Measurements from ENCODE around the gene MPZL1. TPM values are rescaled to one million over a fixed set of nuclear protein-coding genes. Genes with fewer than 3 reads are reported as not detected.

MPZL1 gene
- total and polyA plus RNA-seq, 5 donors from 2014 or later: 3.3 to 10.0 (median 8.4) TPM

DNA sequence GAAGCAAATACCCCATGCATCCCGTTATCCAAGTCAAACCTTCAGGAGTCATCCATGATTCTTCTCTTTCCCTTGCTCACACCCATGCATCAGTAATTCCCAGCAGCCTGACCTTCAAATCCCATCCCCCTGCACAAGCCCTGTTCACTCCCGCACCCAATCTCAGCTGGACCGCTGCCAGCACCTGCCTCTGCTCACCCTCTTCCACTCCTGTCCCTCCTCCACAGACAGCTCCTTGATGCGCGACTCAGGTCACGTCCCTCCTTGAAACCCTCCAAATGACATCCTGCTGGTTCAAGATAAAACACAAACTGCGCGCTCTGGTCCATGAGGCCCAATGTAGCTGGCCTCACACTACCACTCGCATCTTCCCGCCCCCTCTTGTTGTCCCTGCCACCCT is 43.4 kb upstream of the MPZL1 start:
- Mint-ChIP-seq H3K27ac (no peak overlapping the region), H3K27me3 (no peaks in the 10 kb centered on the region), H3K9me3 (no peaks in the 10 kb centered on the region), H3K4me1 (peaks cover 18 to 41% (median 30%) of the 10 kb centered on the region in 4 donors), H3K4me3 (no peak overlapping the region), H3K36me3 (peaks cover 35% of the 10 kb centered on the region)
- no peak for DNase-seq
- H3K36me3 ChIP-seq (ENCODE audit: control insufficient read depth, insufficient read depth, low read length): peaks cover 74% of the 10 kb centered on the region
- H3K4me3 ChIP-seq (ENCODE audit: low read depth, low read length): no peak overlapping the region
- H3K9me3 ChIP-seq (ENCODE audit: control insufficient read depth in 2 of 2, low read length in 2 of 2): no peaks in the 10 kb centered on the region
- H3K27me3 ChIP-seq (ENCODE audit: control insufficient read depth, insufficient read depth, low read length): no peaks in the 10 kb centered on the region
- peaks cover 29% of the 10 kb centered on the region for H3K4me1 ChIP-seq (ENCODE audit: control insufficient read depth, insufficient read depth, low read length, poor library complexity, severe bottlenecking)
- ATAC-seq (ENCODE audit: low read depth in 2 of 2): no peak
- peak overlapping the region; percentile 44 for H3K27ac ChIP-seq (ENCODE audit: insufficient read depth, low read length, poor library complexity, severe bottlenecking)

GRCh38 chr1:167678838-167679237 is 42.9 kb upstream of the MPZL1 start:
- Histone ChIP-seq H3K4me3 (ENCODE audit: low read depth, low read length) (no peak overlapping the region), H3K9me3 (ENCODE audit: control insufficient read depth in 2 of 2, low read length in 2 of 2) (no peaks in the 10 kb centered on the region), H3K27ac (ENCODE audit: insufficient read depth, low read length, poor library complexity, severe bottlenecking) (peak overlapping the region; percentile 44), H3K36me3 (ENCODE audit: control insufficient read depth, insufficient read depth, low read length) (peaks cover 74% of the 10 kb centered on the region), H3K27me3 (ENCODE audit: control insufficient read depth, insufficient read depth, low read length) (no peaks in the 10 kb centered on the region), H3K4me1 (ENCODE audit: control insufficient read depth, insufficient read depth, low read length, poor library complexity, severe bottlenecking) (peaks cover 29% of the 10 kb centered on the region)
- Mint-ChIP-seq H3K27me3 (no peaks in the 10 kb centered on the region), H3K36me3 (peaks cover 30% of the 10 kb centered on the region), H3K4me1 (peaks cover 15 to 40% (median 28%) of the 10 kb centered on the region in 4 donors), H3K4me3 (no peak overlapping the region), H3K9me3 (no peaks in the 10 kb centered on the region), H3K27ac (no peak overlapping the region)
- DNase-seq (no peak), ATAC-seq (ENCODE audit: low read depth in 2 of 2) (no peak)

DNA sequence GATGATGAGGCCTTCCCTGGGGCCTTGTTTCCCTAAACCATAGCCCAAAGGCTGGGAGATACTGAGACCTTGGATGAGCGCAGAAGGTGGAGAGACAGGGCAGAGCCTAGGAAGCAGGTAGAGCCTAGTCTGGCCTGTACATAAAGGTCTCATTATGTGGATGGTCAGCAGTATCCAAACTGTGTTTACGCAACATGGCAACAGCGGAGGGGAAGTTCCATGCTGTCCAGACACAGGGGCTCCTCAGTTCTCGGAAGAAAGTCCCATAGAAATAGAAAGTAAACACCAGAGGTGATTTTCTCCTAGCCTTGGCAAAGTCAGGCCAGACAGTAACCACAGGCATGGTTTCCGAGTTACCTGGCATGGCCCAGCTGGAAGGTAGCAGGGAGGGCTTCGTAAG is 42.1 kb upstream of the MPZL1 start:
- peaks cover 11 to 38% (median 23%) of the 10 kb centered on the region in 4 donors for H3K4me1 Mint-ChIP-seq
- H3K9me3 Mint-ChIP-seq: no peaks in the 10 kb centered on the region
- Histone ChIP-seq H3K4me1 (ENCODE audit: control insufficient read depth, insufficient read depth, low read length, poor library complexity, severe bottlenecking) (peaks cover 29% of the 10 kb centered on the region), H3K9me3 (ENCODE audit: control insufficient read depth in 2 of 2, low read length in 2 of 2) (no peaks in the 10 kb centered on the region), H3K4me3 (ENCODE audit: low read depth, low read length) (no peak overlapping the region), H3K27me3 (ENCODE audit: control insufficient read depth, insufficient read depth, low read length) (no peaks in the 10 kb centered on the region), H3K36me3 (ENCODE audit: control insufficient read depth, insufficient read depth, low read length) (peaks cover 73% of the 10 kb centered on the region), H3K27ac (ENCODE audit: insufficient read depth, low read length, poor library complexity, severe bottlenecking) (no peak overlapping the region)
- H3K27me3 Mint-ChIP-seq: no peaks in the 10 kb centered on the region
- ATAC-seq (ENCODE audit: low read depth in 2 of 2): no peak
- H3K27ac Mint-ChIP-seq: no peak overlapping the region
- H3K4me3 Mint-ChIP-seq: no peak overlapping the region
- H3K36me3 Mint-ChIP-seq: peaks cover 31% of the 10 kb centered on the region
- DNase-seq: no peak

DNA sequence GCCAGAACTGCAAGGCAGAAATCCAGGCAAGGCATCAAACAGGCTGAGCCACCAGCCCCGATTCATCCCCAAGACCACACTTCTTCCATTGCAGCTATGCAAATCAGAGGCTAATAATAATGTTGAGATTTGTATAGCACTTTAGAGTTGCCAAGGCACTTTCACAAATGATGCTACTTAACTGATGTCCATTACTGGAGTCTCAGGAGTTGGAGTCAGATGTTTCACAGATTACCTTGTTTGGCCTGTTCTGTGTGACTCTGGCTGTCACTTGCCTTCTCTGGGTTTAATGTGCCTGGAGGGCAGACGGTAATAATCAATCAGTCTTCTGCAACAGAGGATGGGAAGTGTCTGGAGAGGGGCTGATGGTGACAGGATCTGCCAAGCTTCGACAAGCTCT is 40.8 kb upstream of the MPZL1 start:
- H3K27ac Mint-ChIP-seq: peak overlapping the region in 2 of 3 donors; percentile 62 to 85
- peaks cover 38% of the 10 kb centered on the region for H3K36me3 Mint-ChIP-seq
- no peak for ATAC-seq (ENCODE audit: low read depth in 2 of 2)

GRCh38 chr1:167681451-167682098 is 40.2 kb upstream of the MPZL1 start:
- ATAC-seq (ENCODE audit: low read depth in 2 of 2) (no peak), DNase-seq (no peak)
- H3K27me3 ChIP-seq (ENCODE audit: control insufficient read depth, insufficient read depth, low read length): no peaks in the 10 kb centered on the region
- H3K4me3 ChIP-seq (ENCODE audit: low read depth, low read length): no peak overlapping the region
- peaks cover 85% of the 10 kb centered on the region for H3K36me3 ChIP-seq (ENCODE audit: control insufficient read depth, insufficient read depth, low read length)
- peak overlapping the region in 2 of 3 donors; percentile 62 to 85 for H3K27ac Mint-ChIP-seq
- peaks cover 41% of the 10 kb centered on the region for H3K36me3 Mint-ChIP-seq
- no peaks in the 10 kb centered on the region for H3K27me3 Mint-ChIP-seq
- no peaks in the 10 kb centered on the region for H3K9me3 Mint-ChIP-seq
- H3K4me1 ChIP-seq (ENCODE audit: control insufficient read depth, insufficient read depth, low read length, poor library complexity, severe bottlenecking): peaks cover 16% of the 10 kb centered on the region
- peaks cover 14 to 28% (median 21%) of the 10 kb centered on the region in 4 donors for H3K4me1 Mint-ChIP-seq
- no peaks in the 10 kb centered on the region for H3K9me3 ChIP-seq (ENCODE audit: control insufficient read depth in 2 of 2, low read length in 2 of 2)
- H3K4me3 Mint-ChIP-seq: no peak overlapping the region
- peak overlapping the region; percentile 43 for H3K27ac ChIP-seq (ENCODE audit: insufficient read depth, low read length, poor library complexity, severe bottlenecking)

More for the DNA sequence above, 40.8 kb upstream of the MPZL1 start:
- Histone ChIP-seq H3K27ac (ENCODE audit: insufficient read depth, low read length, poor library complexity, severe bottlenecking) (peak overlapping the region; percentile 43), H3K27me3 (ENCODE audit: control insufficient read depth, insufficient read depth, low read length) (no peaks in the 10 kb centered on the region), H3K4me1 (ENCODE audit: control insufficient read depth, insufficient read depth, low read length, poor library complexity, severe bottlenecking) (peaks cover 21% of the 10 kb centered on the region), H3K9me3 (ENCODE audit: control insufficient read depth in 2 of 2, low read length in 2 of 2) (no peaks in the 10 kb centered on the region), H3K36me3 (ENCODE audit: control insufficient read depth, insufficient read depth, low read length) (peaks cover 81% of the 10 kb centered on the region), H3K4me3 (ENCODE audit: low read depth, low read length) (no peak overlapping the region)
- no peaks in the 10 kb centered on the region for H3K27me3 Mint-ChIP-seq
- no peak for DNase-seq
- H3K4me3 Mint-ChIP-seq: no peak overlapping the region
- peaks cover 16 to 28% (median 21%) of the 10 kb centered on the region in 4 donors for H3K4me1 Mint-ChIP-seq
- H3K9me3 Mint-ChIP-seq: no peaks in the 10 kb centered on the region

DNA sequence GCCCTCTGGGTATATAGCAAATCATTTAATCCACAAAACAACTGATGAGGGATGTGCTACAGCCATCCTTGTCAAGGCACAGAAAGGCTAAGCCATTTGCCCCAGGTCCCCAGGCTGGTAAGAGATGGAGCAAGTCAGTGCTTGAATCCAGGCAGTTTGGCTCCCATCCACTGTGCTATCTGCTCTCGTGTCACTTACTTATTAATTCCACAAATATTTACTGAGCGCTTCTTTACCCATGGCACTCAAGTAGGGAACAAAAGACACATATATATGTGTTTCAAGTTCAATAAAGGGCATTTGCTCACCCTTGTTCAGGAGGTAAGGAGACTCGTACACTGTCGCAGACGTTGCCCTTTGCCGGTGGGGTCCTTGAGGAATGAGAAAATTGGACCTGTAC is 38.6 kb upstream of the MPZL1 start:
- Mint-ChIP-seq H3K27me3 (no peaks in the 10 kb centered on the region), H3K9me3 (no peaks in the 10 kb centered on the region), H3K27ac (peak overlapping the region in 2 of 3 donors; percentile 73 to 89), H3K4me3 (no peak overlapping the region), H3K36me3 (peaks cover 41% of the 10 kb centered on the region), H3K4me1 (peaks cover 13 to 35% (median 24%) of the 10 kb centered on the region in 4 donors)
- no peaks in the 10 kb centered on the region for H3K27me3 ChIP-seq (ENCODE audit: control insufficient read depth, insufficient read depth, low read length)
- H3K4me1 ChIP-seq (ENCODE audit: control insufficient read depth, insufficient read depth, low read length, poor library complexity, severe bottlenecking): peaks cover 5% of the 10 kb centered on the region
- no peaks in the 10 kb centered on the region for H3K9me3 ChIP-seq (ENCODE audit: control insufficient read depth in 2 of 2, low read length in 2 of 2)
- peak overlapping the region; percentile 34 for H3K27ac ChIP-seq (ENCODE audit: insufficient read depth, low read length, poor library complexity, severe bottlenecking)
- DNase-seq: no peak
- no peak for ATAC-seq (ENCODE audit: low read depth in 2 of 2)
- peaks cover 87% of the 10 kb centered on the region for H3K36me3 ChIP-seq (ENCODE audit: control insufficient read depth, insufficient read depth, low read length)
- no peak overlapping the region for H3K4me3 ChIP-seq (ENCODE audit: low read depth, low read length)

GRCh38 chr1:167683641-167684502 is 37.9 kb upstream of the MPZL1 start:
- peak overlapping the region; percentile 73 to 92 (median 89) for H3K27ac Mint-ChIP-seq
- H3K27ac ChIP-seq (ENCODE audit: insufficient read depth, low read length, poor library complexity, severe bottlenecking): peak overlapping the region; percentile 41
- peak overlapping the region in 1 of 4 donors; percentile 10 for H3K4me3 Mint-ChIP-seq
- H3K4me3 ChIP-seq (ENCODE audit: low read depth, low read length): no peak overlapping the region
- peaks cover 47% of the 10 kb centered on the region for H3K36me3 Mint-ChIP-seq
- H3K27me3 Mint-ChIP-seq: no peaks in the 10 kb centered on the region
- H3K9me3 ChIP-seq (ENCODE audit: control insufficient read depth in 2 of 2, low read length in 2 of 2): no peaks in the 10 kb centered on the region
- peaks cover 93% of the 10 kb centered on the region for H3K36me3 ChIP-seq (ENCODE audit: control insufficient read depth, insufficient read depth, low read length)
- peaks cover 5% of the 10 kb centered on the region for H3K4me1 ChIP-seq (ENCODE audit: control insufficient read depth, insufficient read depth, low read length, poor library complexity, severe bottlenecking)
- peaks cover 13 to 40% (median 27%) of the 10 kb centered on the region in 4 donors for H3K4me1 Mint-ChIP-seq
- H3K9me3 Mint-ChIP-seq: no peaks in the 10 kb centered on the region
- H3K27me3 ChIP-seq (ENCODE audit: control insufficient read depth, insufficient read depth, low read length): no peaks in the 10 kb centered on the region
- no peak for ATAC-seq (ENCODE audit: low read depth in 2 of 2)
- DNase-seq: no peak
